T-helper 17 cell (primary cell): ENCODE data around the gene CUBN. TPM values are rescaled to one million over a fixed set of nuclear protein-coding genes. Genes with fewer than 3 reads are reported as not detected.
A peak's percentile ranks its signal among the peaks of the same experiment; 100 is the strongest.

Source experiments
- ATAC-seq: fragments of 150-1000 bp; cut with Tn5 transposase; 2 replicates; pipeline ENCODE4 v1.10.0; 2021; ENCODE audit warnings: mild to moderate bottlenecking, moderate library complexity
- DNase-seq, 3 donors: peaks; one replicate each; pipeline versions ENCODE4 v3.0.0 to v3.0.0-alpha.2; 2020 to 2021
- H3K9me3 ChIP-seq: one replicate; pipeline ENCODE4 v1.7.0; 2013; ENCODE audit warnings: low read length, mild to moderate bottlenecking; ENCODE audit not compliant: control insufficient read depth, poor library complexity, severe bottlenecking
- H3K27ac Mint-ChIP-seq: one replicate; pipeline ENCODE4 v1.8.0; 2022; ENCODE audit warnings: mild to moderate bottlenecking, moderate library complexity, mixed read lengths
- H3K27me3 Mint-ChIP-seq: one replicate; pipeline ENCODE4 v1.8.0; 2022; ENCODE audit warnings: mixed read lengths
- H3K36me3 Mint-ChIP-seq: one replicate; pipeline ENCODE4 v1.8.0; 2022; ENCODE audit warnings: low read depth, mixed read lengths
- H3K4me1 Mint-ChIP-seq: one replicate; pipeline ENCODE4 v1.8.0; 2022; ENCODE audit warnings: mild to moderate bottlenecking, mixed read lengths
- H3K4me3 Mint-ChIP-seq: one replicate; pipeline ENCODE4 v1.8.0; 2022; ENCODE audit warnings: mild to moderate bottlenecking, moderate library complexity, mixed read lengths
- total RNA-seq, 4 donors: library from RNA in 2 of 4; stranded (reverse) in 2 of 4; gene quantifications; one replicate each; pipeline ENCODE4 v1.2.3 and lab custom pipeline; 2022 to 2026

Gene CUBN
- total RNA-seq, 2 donors from 2014 or later = 3.1 to 5.3 TPM

GRCh38 chr10:16909961-16910792, 219.4 kb downstream of the CUBN start:
- ATAC-seq = no peak
- no peak overlapping the region for H3K4me3 Mint-ChIP-seq
- H3K9me3 ChIP-seq = no peaks in the 10 kb centered on the region
- peak overlapping the region; percentile 82 for H3K27ac Mint-ChIP-seq
- no peaks in the 10 kb centered on the region for H3K27me3 Mint-ChIP-seq
- H3K4me1 Mint-ChIP-seq = peaks cover 8% of the 10 kb centered on the region
- H3K36me3 Mint-ChIP-seq = peaks cover 8% of the 10 kb centered on the region
- DNase-seq = no peak

GRCh38 chr10:16909271-16909767, 220.3 kb downstream of the CUBN start:
- DNase-seq (no peak), ATAC-seq (no peak)
- Mint-ChIP-seq H3K4me1 (peaks cover 8% of the 10 kb centered on the region), H3K36me3 (peaks cover 8% of the 10 kb centered on the region), H3K27ac (peak overlapping the region; percentile 82), H3K4me3 (no peak overlapping the region), H3K27me3 (no peaks in the 10 kb centered on the region)
- no peaks in the 10 kb centered on the region for H3K9me3 ChIP-seq

- ATAC-seq (no peak), DNase-seq (no peak)
- Mint-ChIP-seq H3K36me3 (peaks cover 7% of the 10 kb centered on the region), H3K27me3 (no peaks in the 10 kb centered on the region), H3K4me3 (no peak overlapping the region), H3K27ac (no peak overlapping the region), H3K4me1 (peaks cover 9% of the 10 kb centered on the region)
- H3K9me3 ChIP-seq = no peaks in the 10 kb centered on the region
These were observed 221.9 kb downstream of the CUBN start for GRCh38 chr10:16907687-16908086.

- ATAC-seq (no peak), DNase-seq (no peak)
- Mint-ChIP-seq H3K4me1 (peaks cover 7% of the 10 kb centered on the region), H3K4me3 (no peak overlapping the region), H3K36me3 (peaks cover 6% of the 10 kb centered on the region), H3K27me3 (no peaks in the 10 kb centered on the region), H3K27ac (no peak overlapping the region)
- H3K9me3 ChIP-seq = no peaks in the 10 kb centered on the region
These were observed 224.3 kb downstream of the CUBN start for GRCh38 chr10:16905320-16905719.

GRCh38 chr10:16904639-16905061, 225.0 kb downstream of the CUBN start:
- peaks cover 4% of the 10 kb centered on the region for H3K4me1 Mint-ChIP-seq
- H3K27ac Mint-ChIP-seq = no peak overlapping the region
- peaks cover 2% of the 10 kb centered on the region for H3K36me3 Mint-ChIP-seq
- no peak for ATAC-seq
- DNase-seq = no peak
- H3K9me3 ChIP-seq = no peaks in the 10 kb centered on the region
- no peak overlapping the region for H3K4me3 Mint-ChIP-seq
- H3K27me3 Mint-ChIP-seq = no peaks in the 10 kb centered on the region

GRCh38 chr10:16904049-16904448, 225.6 kb downstream of the CUBN start:
- Mint-ChIP-seq H3K27me3 (no peaks in the 10 kb centered on the region), H3K4me3 (no peak overlapping the region), H3K27ac (no peak overlapping the region), H3K36me3 (peaks cover 2% of the 10 kb centered on the region), H3K4me1 (peaks cover 4% of the 10 kb centered on the region)
- DNase-seq (no peak), ATAC-seq (no peak)
- H3K9me3 ChIP-seq = no peaks in the 10 kb centered on the region

GRCh38 chr10:16902606-16903005, 227.0 kb downstream of the CUBN start:
- no peak for ATAC-seq
- H3K4me3 Mint-ChIP-seq = peak overlapping the region; percentile 28

GRCh38 chr10:16901106-16901505, 228.5 kb downstream of the CUBN start:
- H3K36me3 Mint-ChIP-seq = peaks cover under 1% of the 10 kb centered on the region
- H3K27ac Mint-ChIP-seq = no peak overlapping the region
- no peak overlapping the region for H3K4me3 Mint-ChIP-seq
- no peaks in the 10 kb centered on the region for H3K9me3 ChIP-seq
- peaks cover 4% of the 10 kb centered on the region for H3K4me1 Mint-ChIP-seq
- no peak for ATAC-seq
- no peaks in the 10 kb centered on the region for H3K27me3 Mint-ChIP-seq
- no peak for DNase-seq

More at GRCh38 chr10:16902606-16903005, 227.0 kb downstream of the CUBN start:
- Mint-ChIP-seq H3K27ac (no peak overlapping the region), H3K36me3 (peaks cover 2% of the 10 kb centered on the region), H3K4me1 (peaks cover 4% of the 10 kb centered on the region), H3K27me3 (no peaks in the 10 kb centered on the region)
- DNase-seq = no peak
- no peaks in the 10 kb centered on the region for H3K9me3 ChIP-seq

GRCh38 chr10:16896993-16897392, 232.6 kb downstream of the CUBN start:
- Mint-ChIP-seq H3K4me1 (no peaks in the 10 kb centered on the region), H3K36me3 (no peaks in the 10 kb centered on the region), H3K4me3 (no peak overlapping the region), H3K27me3 (no peaks in the 10 kb centered on the region), H3K27ac (peak overlapping the region; percentile 1)
- DNase-seq (no peak), ATAC-seq (no peak)
- H3K9me3 ChIP-seq = no peaks in the 10 kb centered on the region

GRCh38 chr10:16894821-16895220, 234.8 kb downstream of the CUBN start:
- H3K36me3 Mint-ChIP-seq = no peaks in the 10 kb centered on the region
- H3K4me3 Mint-ChIP-seq = no peak overlapping the region
- no peak for DNase-seq
- H3K9me3 ChIP-seq = no peaks in the 10 kb centered on the region
- no peak overlapping the region for H3K27ac Mint-ChIP-seq
- ATAC-seq = no peak
- H3K27me3 Mint-ChIP-seq = no peaks in the 10 kb centered on the region
- peaks cover 6% of the 10 kb centered on the region for H3K4me1 Mint-ChIP-seq

- H3K27me3 Mint-ChIP-seq = peaks cover 6% of the 10 kb centered on the region
- no peak overlapping the region for H3K4me3 Mint-ChIP-seq
- H3K27ac Mint-ChIP-seq = no peak overlapping the region
- no peaks in the 10 kb centered on the region for H3K9me3 ChIP-seq
- ATAC-seq (no peak), DNase-seq (no peak)
- H3K36me3 Mint-ChIP-seq = peaks cover 3% of the 10 kb centered on the region
- peaks cover 8% of the 10 kb centered on the region for H3K4me1 Mint-ChIP-seq
These were observed 235.9 kb downstream of the CUBN start for GRCh38 chr10:16893664-16894063.

- Mint-ChIP-seq H3K27me3 (peaks cover 6% of the 10 kb centered on the region), H3K4me3 (peak overlapping the region; percentile 85), H3K4me1 (peaks cover 8% of the 10 kb centered on the region), H3K27ac (peak overlapping the region; percentile 92), H3K36me3 (peaks cover 6% of the 10 kb centered on the region)
- peak; percentile 78 for ATAC-seq
- H3K9me3 ChIP-seq = no peaks in the 10 kb centered on the region
- DNase-seq = peak in 1 of 3 donors; percentile 20
These were observed 238.0 kb downstream of the CUBN start for GRCh38 chr10:16891375-16892313.

GRCh38 chr10:16890691-16891090, 238.9 kb downstream of the CUBN start:
- peak overlapping the region; percentile 7 for H3K4me3 Mint-ChIP-seq
- peak overlapping the region; percentile 92 for H3K27ac Mint-ChIP-seq
- H3K4me1 Mint-ChIP-seq = peaks cover 8% of the 10 kb centered on the region
- ATAC-seq (no peak), DNase-seq (no peak)
- H3K9me3 ChIP-seq = no peaks in the 10 kb centered on the region
- peaks cover 6% of the 10 kb centered on the region for H3K27me3 Mint-ChIP-seq
- peaks cover 6% of the 10 kb centered on the region for H3K36me3 Mint-ChIP-seq
